ENCODE data around the gene PTPRN2. TPM values are rescaled to one million over a fixed set of nuclear protein-coding genes. Genes with fewer than 3 reads are reported as not detected.

PTPRN2 gene
- total and polyA plus RNA-seq, 4 experiments from 2014 or later, result 1.7 to 2.6 (median 1.9) TPM

- DNase-seq, result no peak
- intact Hi-C loops (cut with micrococcal nuclease), result no loop called here
- Mint-ChIP-seq H3K36me3 (no peaks in the 10 kb centered on the region), H3K27me3 (peaks cover 4 to 6% of the 10 kb centered on the region in 2 donors), H3K4me3 (no peak overlapping the region), H3K9me3 (peaks cover 0 to 27% (median 18%) of the 10 kb centered on the region in 8 donors), H3K27ac (no peak overlapping the region), H3K4me1 (no peaks in the 10 kb centered on the region)
- no peaks in the 10 kb centered on the region for H3K9me3 ChIP-seq (ENCODE audit: control insufficient read depth in 1 of 2, low read length in 2 of 2)
- ChIA-PET POLR2A (ENCODE audit: partially characterized antibody) (no interaction called here), CTCF (ENCODE audit: partially characterized antibody) (no interaction called here)
- H3K27me3 ChIP-seq (ENCODE audit: insufficient read depth, low read length), result no peaks in the 10 kb centered on the region
- H3K27ac ChIP-seq (ENCODE audit: low read depth, low read length), result no peak overlapping the region
- H3K36me3 ChIP-seq (ENCODE audit: insufficient read depth, low read length), result no peaks in the 10 kb centered on the region
- no peak overlapping the region for H3K4me3 ChIP-seq (ENCODE audit: low read length in 2 of 2)
- no peaks in the 10 kb centered on the region for H3K4me1 ChIP-seq (ENCODE audit: insufficient read depth, low read length)
Measured at GRCh38 chr7:158357898-158358821, 229.5 kb downstream of the PTPRN2 start.

- ChIA-PET CTCF (ENCODE audit: partially characterized antibody) (no interaction called here), POLR2A (ENCODE audit: partially characterized antibody) (no interaction called here)
- DNase-seq, result no peak
- Histone ChIP-seq H3K27ac (ENCODE audit: low read depth, low read length) (no peak overlapping the region), H3K9me3 (ENCODE audit: control insufficient read depth in 1 of 2, low read length in 2 of 2) (no peaks in the 10 kb centered on the region), H3K4me3 (ENCODE audit: low read length in 2 of 2) (no peak overlapping the region), H3K36me3 (ENCODE audit: insufficient read depth, low read length) (no peaks in the 10 kb centered on the region), H3K27me3 (ENCODE audit: insufficient read depth, low read length) (no peaks in the 10 kb centered on the region), H3K4me1 (ENCODE audit: insufficient read depth, low read length) (no peaks in the 10 kb centered on the region)
- intact Hi-C loops (cut with micrococcal nuclease), result no loop called here
- H3K27me3 Mint-ChIP-seq, result peaks cover 4 to 8% of the 10 kb centered on the region in 2 donors
- H3K36me3 Mint-ChIP-seq, result no peaks in the 10 kb centered on the region
- H3K27ac Mint-ChIP-seq, result no peak overlapping the region
- H3K4me3 Mint-ChIP-seq, result no peak overlapping the region
- H3K4me1 Mint-ChIP-seq, result no peaks in the 10 kb centered on the region
- peaks cover 0 to 27% (median 18%) of the 10 kb centered on the region in 8 donors for H3K9me3 Mint-ChIP-seq
Measured at GRCh38 chr7:158357106-158357897, 230.3 kb downstream of the PTPRN2 start.

- H3K4me1 Mint-ChIP-seq, result no peaks in the 10 kb centered on the region
Measured at GRCh38 chr7:158356454-158356853, 231.2 kb downstream of the PTPRN2 start.

GRCh38 chr7:158355456-158356065 lies 232.1 kb downstream of the PTPRN2 start:
- ChIA-PET POLR2A (ENCODE audit: partially characterized antibody) (no interaction called here), CTCF (ENCODE audit: partially characterized antibody) (no interaction called here)
- Mint-ChIP-seq H3K4me1 (no peaks in the 10 kb centered on the region), H3K36me3 (no peaks in the 10 kb centered on the region), H3K27me3 (peaks cover 4 to 8% of the 10 kb centered on the region in 2 donors), H3K27ac (no peak overlapping the region), H3K9me3 (peaks cover 0 to 27% (median 17%) of the 10 kb centered on the region in 8 donors), H3K4me3 (no peak overlapping the region)
- intact Hi-C loops (cut with micrococcal nuclease), result no loop called here
- no peak overlapping the region for H3K4me3 ChIP-seq (ENCODE audit: low read length in 2 of 2)
- no peak for DNase-seq
- no peak overlapping the region for H3K27ac ChIP-seq (ENCODE audit: low read depth, low read length)
- no peaks in the 10 kb centered on the region for H3K9me3 ChIP-seq (ENCODE audit: control insufficient read depth in 1 of 2, low read length in 2 of 2)
- H3K4me1 ChIP-seq (ENCODE audit: insufficient read depth, low read length), result no peaks in the 10 kb centered on the region
- no peaks in the 10 kb centered on the region for H3K36me3 ChIP-seq (ENCODE audit: insufficient read depth, low read length)
- H3K27me3 ChIP-seq (ENCODE audit: insufficient read depth, low read length), result no peaks in the 10 kb centered on the region

More at GRCh38 chr7:158356454-158356853, 231.2 kb downstream of the PTPRN2 start:
- Mint-ChIP-seq H3K27me3 (peaks cover 4 to 8% of the 10 kb centered on the region in 2 donors), H3K27ac (no peak overlapping the region), H3K9me3 (peaks cover 0 to 27% (median 18%) of the 10 kb centered on the region in 8 donors), H3K4me3 (no peak overlapping the region), H3K36me3 (no peaks in the 10 kb centered on the region)
- POLR2A ChIA-PET (ENCODE audit: partially characterized antibody), result no interaction called here
- Histone ChIP-seq H3K36me3 (ENCODE audit: insufficient read depth, low read length) (no peaks in the 10 kb centered on the region), H3K27me3 (ENCODE audit: insufficient read depth, low read length) (no peaks in the 10 kb centered on the region), H3K27ac (ENCODE audit: low read depth, low read length) (no peak overlapping the region), H3K4me1 (ENCODE audit: insufficient read depth, low read length) (no peaks in the 10 kb centered on the region), H3K9me3 (ENCODE audit: control insufficient read depth in 1 of 2, low read length in 2 of 2) (no peaks in the 10 kb centered on the region), H3K4me3 (ENCODE audit: low read length in 2 of 2) (no peak overlapping the region)
- no peak for DNase-seq
- intact Hi-C loops (cut with micrococcal nuclease), result no loop called here
- CTCF ChIA-PET (ENCODE audit: partially characterized antibody), result no interaction called here

- Histone ChIP-seq H3K27ac (ENCODE audit: low read depth, low read length) (no peak overlapping the region), H3K36me3 (ENCODE audit: insufficient read depth, low read length) (no peaks in the 10 kb centered on the region), H3K4me3 (ENCODE audit: low read length in 2 of 2) (no peak overlapping the region), H3K4me1 (ENCODE audit: insufficient read depth, low read length) (no peaks in the 10 kb centered on the region), H3K9me3 (ENCODE audit: control insufficient read depth in 1 of 2, low read length in 2 of 2) (no peaks in the 10 kb centered on the region), H3K27me3 (ENCODE audit: insufficient read depth, low read length) (no peaks in the 10 kb centered on the region)
- Mint-ChIP-seq H3K27ac (no peak overlapping the region), H3K36me3 (no peaks in the 10 kb centered on the region), H3K27me3 (peaks cover 4 to 8% of the 10 kb centered on the region in 2 donors), H3K4me1 (no peaks in the 10 kb centered on the region), H3K4me3 (no peak overlapping the region), H3K9me3 (peaks cover 0 to 27% (median 17%) of the 10 kb centered on the region in 8 donors)
- intact Hi-C loops (cut with micrococcal nuclease), result no loop called here
- no peak for DNase-seq
- ChIA-PET CTCF (ENCODE audit: partially characterized antibody) (no interaction called here), POLR2A (ENCODE audit: partially characterized antibody) (no interaction called here)
Measured at GRCh38 chr7:158354861-158355260, 232.8 kb downstream of the PTPRN2 start.

- H3K9me3 ChIP-seq (ENCODE audit: control insufficient read depth in 1 of 2, low read length in 2 of 2), result no peaks in the 10 kb centered on the region
- H3K27ac Mint-ChIP-seq, result peak overlapping the region in 1 of 7 donors; percentile 35
- H3K27ac ChIP-seq (ENCODE audit: low read depth, low read length), result no peak overlapping the region
- H3K27me3 ChIP-seq (ENCODE audit: insufficient read depth, low read length), result no peaks in the 10 kb centered on the region
- H3K36me3 ChIP-seq (ENCODE audit: insufficient read depth, low read length), result no peaks in the 10 kb centered on the region
- intact Hi-C loops (cut with micrococcal nuclease), result no loop called here
- CTCF ChIA-PET (ENCODE audit: partially characterized antibody), result no interaction called here
- no peaks in the 10 kb centered on the region for H3K4me1 ChIP-seq (ENCODE audit: insufficient read depth, low read length)
- H3K27me3 Mint-ChIP-seq, result peaks cover 4 to 8% of the 10 kb centered on the region in 2 donors
- H3K4me1 Mint-ChIP-seq, result no peaks in the 10 kb centered on the region
- no peak overlapping the region for H3K4me3 ChIP-seq (ENCODE audit: low read length in 2 of 2)
- H3K9me3 Mint-ChIP-seq, result peaks cover 0 to 27% (median 17%) of the 10 kb centered on the region in 8 donors
- POLR2A ChIA-PET (ENCODE audit: partially characterized antibody), result no interaction called here
- DNase-seq, result no peak
- no peaks in the 10 kb centered on the region for H3K36me3 Mint-ChIP-seq
- H3K4me3 Mint-ChIP-seq, result no peak overlapping the region
Measured at GRCh38 chr7:158353606-158354570, 233.7 kb downstream of the PTPRN2 start.

All from CD4-positive, alpha-beta memory T cell (primary cell).